PC-3 (cell line): ENCODE results near the gene AFG3L2. TPM values are rescaled to one million over a fixed set of nuclear protein-coding genes. Genes with fewer than 3 reads are reported as not detected.

ENCODE experiments used
- ATAC-seq: fragments of 200-7000 bp; cut with Tn5 transposase; 2 replicates; pipeline ENCODE4 v1.9.1; 2020; ENCODE audit warnings: mild to moderate bottlenecking, moderate library complexity
- BruUV-seq: library from RNA; stranded (reverse); fragments of 400-500 nt; replicated peaks from 2 replicates; lab custom pipeline; 2021; lab: Mats Ljungman, UMichigan
- CTCF ChIA-PET: fragments of 300-600 bp; sonication (Branson Sonifier 250); formaldehyde crosslinking; loops from one replicate; lab custom pipeline; 2022; ENCODE audit warnings: antibody characterized with exemption; lab: Charles Lee
- POLR2A ChIA-PET: fragments of 300-600 bp; sonication (Branson Sonifier 250); formaldehyde crosslinking; loops from one replicate; lab custom pipeline; 2022; ENCODE audit warnings: antibody characterized with exemption; ENCODE audit not compliant: unreplicated experiment; lab: Charles Lee
- DNase-seq: peaks from one replicate; pipeline ENCODE4 v3.0.0-alpha.2; 2015
- H2AFZ ChIP-seq: fragments of 300-600 bp; sonication (generic); 2 replicates; pipeline ENCODE4 v1.6.0; 2016; ENCODE audit warnings: antibody characterized with exemption, low read length
- H3F3A ChIP-seq: fragments of 300-600 bp; sonication (generic); one replicate; pipeline ENCODE4 v1.6.0; 2017; ENCODE audit warnings: antibody characterized with exemption, low read length, control low read depth, mild to moderate bottlenecking; ENCODE audit not compliant: unreplicated experiment
- H3K27ac ChIP-seq: fragments of 300-600 bp; sonication (generic); 2 replicates; pipeline ENCODE4 v1.5.1; 2016; ENCODE audit warnings: mild to moderate bottlenecking, low read length
- H3K27me3 ChIP-seq: fragments of 300-600 bp; sonication (generic); 2 replicates; pipeline ENCODE4 v1.6.1; 2016; ENCODE audit warnings: low read length, mixed read lengths
- H3K36me3 ChIP-seq: fragments of 300-600 bp; sonication (generic); 2 replicates; pipeline ENCODE4 v1.6.1; 2016; ENCODE audit warnings: low read depth, mixed run types, low read length, mixed read lengths
- H3K4me1 ChIP-seq: fragments of 300-600 bp; sonication (generic); 2 replicates; pipeline ENCODE4 v1.5.1; 2016; ENCODE audit warnings: low read length; ENCODE audit not compliant: insufficient read depth
- H3K4me2 ChIP-seq: fragments of 300-600 bp; sonication (generic); 2 replicates; pipeline ENCODE4 v1.6.0; 2016; ENCODE audit warnings: low read length
- H3K4me3 ChIP-seq: fragments of 300-600 bp; sonication (generic); 2 replicates; pipeline ENCODE4 v1.5.1; 2016; ENCODE audit warnings: mild to moderate bottlenecking, low read length, mixed read lengths
- H3K79me2 ChIP-seq: fragments of 300-600 bp; sonication (generic); 2 replicates; pipeline ENCODE4 v1.6.1; 2017; ENCODE audit warnings: low read length, mixed read lengths
- H3K9ac ChIP-seq: fragments of 300-600 bp; sonication (generic); 2 replicates; pipeline ENCODE4 v1.6.0; 2016; ENCODE audit warnings: mild to moderate bottlenecking, low read length
- H3K9me2 ChIP-seq: fragments of 300-600 bp; sonication (generic); replicated peaks from 2 replicates; pipeline ENCODE4 v1.6.1; 2016; ENCODE audit warnings: mixed run types, low read length, mixed read lengths
- H3K9me3 ChIP-seq: fragments of 300-600 bp; sonication (generic); 2 replicates; pipeline ENCODE4 v1.6.1; 2016; ENCODE audit warnings: low read length, mixed read lengths
- H4K20me1 ChIP-seq: fragments of 300-600 bp; sonication (generic); 2 replicates; pipeline ENCODE4 v1.6.1; 2016; ENCODE audit warnings: low read length, mixed read lengths
- EZH2 ChIP-seq: fragments of 300-600 bp; sonication (generic); IDR thresholded peaks from one replicate; pipeline ENCODE4 v1.6.1; 2017; ENCODE audit warnings: antibody characterized with exemption, mild to moderate bottlenecking, low read length; ENCODE audit not compliant: unreplicated experiment
- EZH2phosphoT487 ChIP-seq: fragments of 300-600 bp; sonication (generic); IDR thresholded peaks from 2 replicates; pipeline ENCODE4 v1.6.1; 2018; ENCODE audit warnings: mild to moderate bottlenecking, antibody characterized with exemption, low read length, borderline replicate concordance
- intact Hi-C: fragments of 100-400 bp; cut with micrococcal nuclease; formaldehyde crosslinking; loops from 2 replicates; pipeline ENCODE4 v1.9.0; 2023
- total RNA-seq: library from RNA; depleted of rRNA; stranded (reverse); fragments of >200 nt; gene quantifications from 2 replicates; pipeline ENCODE4 v1.2.3, GENCODE V29; 2014
- TF ChIP-seq, protein P1 (sequence below): fragments of 300-600 bp; sonication (generic); conservative IDR thresholded peaks from 2 replicates; pipeline ENCODE4 v1.5.1; 2017; ENCODE audit warnings: antibody characterized with exemption, low read depth, mild to moderate bottlenecking, low read length

Gene AFG3L2
- total RNA-seq, 1 experiment from 2014 or later = 79.3 TPM

DNA sequence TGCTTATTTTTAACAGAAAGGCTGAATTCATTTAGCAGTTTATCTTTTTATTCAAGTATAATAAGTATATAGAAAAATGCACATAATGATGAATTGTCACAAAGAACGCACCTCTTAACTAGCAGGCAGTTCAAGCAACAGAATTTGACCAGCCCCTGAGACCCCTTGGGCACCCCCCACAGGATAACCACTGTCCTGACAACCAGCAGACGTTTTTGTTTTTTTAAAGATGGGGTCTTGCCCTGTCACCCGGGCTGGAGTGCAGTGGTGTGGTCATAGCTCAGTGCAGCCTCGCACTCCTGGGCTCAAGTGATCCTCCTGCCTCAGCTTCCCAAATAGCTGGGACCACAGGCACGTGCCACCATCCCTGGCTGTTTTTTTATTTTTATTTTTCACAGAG, 44.7 kb upstream of the AFG3L2 start:
- no peaks in the 10 kb centered on the region for H3K27me3 ChIP-seq
- no peak overlapping the region for H3K4me2 ChIP-seq
- H3K36me3 ChIP-seq = peaks cover 3% of the 10 kb centered on the region
- peaks cover 6% of the 10 kb centered on the region; the same call in 1 of the 2 replicates for H3K79me2 ChIP-seq
- DNase-seq = no peak
- no peak overlapping the region for H3K9ac ChIP-seq
- peaks cover 4% of the 10 kb centered on the region for H3F3A ChIP-seq
- TF ChIP-seq EZH2 (no peak), EZH2phosphoT487 (no peak)
- TF ChIP-seq, protein P1, sequence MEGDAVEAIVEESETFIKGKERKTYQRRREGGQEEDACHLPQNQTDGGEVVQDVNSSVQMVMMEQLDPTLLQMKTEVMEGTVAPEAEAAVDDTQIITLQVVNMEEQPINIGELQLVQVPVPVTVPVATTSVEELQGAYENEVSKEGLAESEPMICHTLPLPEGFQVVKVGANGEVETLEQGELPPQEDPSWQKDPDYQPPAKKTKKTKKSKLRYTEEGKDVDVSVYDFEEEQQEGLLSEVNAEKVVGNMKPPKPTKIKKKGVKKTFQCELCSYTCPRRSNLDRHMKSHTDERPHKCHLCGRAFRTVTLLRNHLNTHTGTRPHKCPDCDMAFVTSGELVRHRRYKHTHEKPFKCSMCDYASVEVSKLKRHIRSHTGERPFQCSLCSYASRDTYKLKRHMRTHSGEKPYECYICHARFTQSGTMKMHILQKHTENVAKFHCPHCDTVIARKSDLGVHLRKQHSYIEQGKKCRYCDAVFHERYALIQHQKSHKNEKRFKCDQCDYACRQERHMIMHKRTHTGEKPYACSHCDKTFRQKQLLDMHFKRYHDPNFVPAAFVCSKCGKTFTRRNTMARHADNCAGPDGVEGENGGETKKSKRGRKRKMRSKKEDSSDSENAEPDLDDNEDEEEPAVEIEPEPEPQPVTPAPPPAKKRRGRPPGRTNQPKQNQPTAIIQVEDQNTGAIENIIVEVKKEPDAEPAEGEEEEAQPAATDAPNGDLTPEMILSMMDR = no peak
- POLR2A ChIA-PET = interaction anchor here (0.6 kb wide), 1 partner anchor 21 kb away, joined by 15 read pairs; no protein-coding TSS in a partner anchor
- H3K4me3 ChIP-seq = no peak overlapping the region
- H4K20me1 ChIP-seq = no peaks in the 10 kb centered on the region
- CTCF ChIA-PET = no interaction called here
- ATAC-seq = no peak
- H3K4me1 ChIP-seq = no peaks in the 10 kb centered on the region
- H2AFZ ChIP-seq = no peak overlapping the region
- H3K9me3 ChIP-seq = no peaks in the 10 kb centered on the region
- H3K9me2 ChIP-seq = no peaks in the 10 kb centered on the region
- no peak overlapping the region for H3K27ac ChIP-seq
- BruUV-seq = no TSS peak
- intact Hi-C loops = loop anchor here (1.0 kb wide), 1 partner anchor 8 kb away; no protein-coding TSS in a partner anchor

GRCh38 chr18:12420821-12421421, 43.9 kb upstream of the AFG3L2 start:
- Histone ChIP-seq H3K9ac (no peak overlapping the region), H3F3A (peaks cover 4% of the 10 kb centered on the region), H3K9me2 (no peaks in the 10 kb centered on the region), H3K36me3 (no peaks in the 10 kb centered on the region), H3K9me3 (no peaks in the 10 kb centered on the region), H3K4me2 (no peak overlapping the region), H3K27me3 (no peaks in the 10 kb centered on the region), H3K27ac (no peak overlapping the region), H2AFZ (no peak overlapping the region), H3K79me2 (peaks cover 10% of the 10 kb centered on the region; the same call in 1 of the 2 replicates), H3K4me1 (no peaks in the 10 kb centered on the region), H4K20me1 (no peaks in the 10 kb centered on the region), H3K4me3 (no peak overlapping the region)
- POLR2A ChIA-PET = interaction anchor here (0.6 kb wide), 1 partner anchor 20 kb away, joined by 5 read pairs; no protein-coding TSS in a partner anchor
- no peak for ATAC-seq
- no TSS peak for BruUV-seq
- intact Hi-C loops = loop anchor here (1.0 kb wide), 1 partner anchor 8 kb away; no protein-coding TSS in a partner anchor
- CTCF ChIA-PET = no interaction called here
- TF ChIP-seq, protein P1 = no peak
- TF ChIP-seq EZH2 (no peak), EZH2phosphoT487 (no peak)
- no peak for DNase-seq

DNA sequence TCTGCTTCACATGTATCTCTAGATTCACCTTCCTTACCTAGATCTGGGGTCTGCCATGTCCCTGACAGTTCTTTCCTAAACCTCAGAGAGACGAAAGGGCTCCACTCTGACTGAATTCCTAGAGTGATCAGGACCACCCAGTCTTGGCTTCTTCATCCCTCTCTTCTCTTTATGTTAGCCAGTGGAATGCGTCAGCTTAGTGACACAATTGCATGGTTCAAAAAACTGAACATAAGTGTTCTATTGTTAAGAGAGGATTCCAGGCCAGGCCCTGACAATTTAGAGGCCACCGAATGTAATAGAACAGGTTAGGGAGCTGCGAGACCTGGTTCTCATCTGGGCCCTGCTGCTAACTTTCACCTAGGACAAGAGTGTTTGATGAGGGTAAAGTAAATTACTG, 40.7 kb upstream of the AFG3L2 start:
- Histone ChIP-seq H3K27ac (no peak overlapping the region), H3K36me3 (no peaks in the 10 kb centered on the region), H3K4me3 (no peak overlapping the region), H3K9ac (no peak overlapping the region), H3K9me2 (no peaks in the 10 kb centered on the region), H2AFZ (no peak overlapping the region), H3F3A (peaks cover 4% of the 10 kb centered on the region), H4K20me1 (no peaks in the 10 kb centered on the region), H3K79me2 (peaks cover 17% of the 10 kb centered on the region; the same call in 1 of the 2 replicates), H3K4me2 (no peak overlapping the region), H3K27me3 (no peaks in the 10 kb centered on the region), H3K4me1 (no peaks in the 10 kb centered on the region), H3K9me3 (no peaks in the 10 kb centered on the region)
- no TSS peak for BruUV-seq
- DNase-seq = no peak
- ChIA-PET CTCF (no interaction called here), POLR2A (no interaction called here)
- intact Hi-C loops = no loop called here
- no peak for ATAC-seq
- TF ChIP-seq, protein P1 = no peak
- TF ChIP-seq EZH2phosphoT487 = no peak
- TF ChIP-seq EZH2 = no peak
